IPS DF 19.7 (cell line): ENCODE measurements around the gene ACTL7A.
"Not testable (repeated sequence)": the region's sequence is repeated elsewhere in the genome, so short reads cannot be mapped to it uniquely, and the experiment has no call there.

Experiments used
- DNase-seq: peaks from one replicate; pipeline ENCODE4 v3.0.0-alpha.2; 2013; ENCODE audit warnings: low read depth, low spot score

ACTL7A gene

DNA sequence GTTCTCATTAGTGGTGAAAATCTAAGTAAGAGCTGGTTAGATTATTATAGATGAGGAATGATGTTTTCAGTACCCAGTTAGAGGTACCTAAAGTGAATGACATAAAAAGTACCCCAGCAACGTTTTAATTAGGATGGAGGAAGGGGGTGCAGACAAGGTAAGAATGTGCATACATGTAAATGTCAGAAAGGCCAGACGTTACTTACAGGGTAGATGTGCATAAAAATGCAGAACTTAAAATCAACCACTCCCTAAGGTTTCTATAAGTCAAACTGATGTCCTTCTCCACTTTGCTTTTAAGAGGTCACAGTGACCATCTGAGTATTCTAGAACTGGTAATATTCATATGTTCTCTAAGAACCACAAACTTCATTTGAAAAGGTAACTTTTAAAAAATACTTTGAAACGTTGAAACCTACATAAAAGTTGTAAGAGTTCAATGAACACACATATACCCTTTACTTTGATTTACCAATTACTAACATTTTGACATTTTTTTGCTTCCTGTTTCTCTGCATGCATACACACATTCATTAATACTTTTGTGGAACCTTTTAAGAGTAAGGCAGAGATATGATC is 18.8 kb downstream of the ACTL7A start:
- DNase-seq: no peak

DNA sequence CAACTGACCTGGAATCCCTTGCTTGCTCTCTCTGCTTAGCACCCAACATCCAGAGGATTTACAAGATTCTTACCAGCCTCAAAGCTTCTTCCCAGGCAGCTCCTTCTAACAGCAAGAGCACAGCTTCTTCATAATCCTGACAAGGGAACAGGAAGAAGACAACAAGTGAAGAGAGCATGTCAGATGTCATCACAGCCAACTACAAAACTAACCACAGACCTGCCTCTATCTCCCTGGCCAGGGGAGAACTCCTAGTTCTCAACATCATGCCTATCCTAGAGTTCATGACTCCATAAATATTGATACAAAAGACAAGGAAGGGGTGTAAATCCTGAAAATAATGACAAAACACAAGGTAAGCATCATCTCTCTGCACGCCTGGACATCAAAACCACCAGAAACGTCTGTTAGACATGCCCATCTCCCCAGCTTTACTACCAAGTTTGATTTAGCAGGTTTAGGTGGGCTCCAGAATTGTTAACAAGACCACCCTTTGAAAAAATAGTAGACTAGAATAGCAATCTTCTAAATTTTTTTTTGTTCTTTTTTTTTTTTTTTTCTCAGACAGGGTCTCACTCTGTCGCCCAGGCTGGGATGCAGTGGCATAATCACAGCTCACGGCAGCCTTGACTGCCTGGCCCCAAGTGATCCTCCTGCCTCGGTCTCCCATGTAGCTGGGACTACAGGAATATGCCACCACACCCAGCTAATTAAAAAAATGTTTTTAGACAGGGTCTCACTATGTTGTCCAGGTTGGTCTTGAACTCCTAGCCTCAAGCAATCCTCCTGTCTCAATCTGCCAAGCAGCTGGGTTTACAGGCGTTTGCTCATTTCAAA is 20.2 kb downstream of the ACTL7A start:
- no peak for DNase-seq

DNA sequence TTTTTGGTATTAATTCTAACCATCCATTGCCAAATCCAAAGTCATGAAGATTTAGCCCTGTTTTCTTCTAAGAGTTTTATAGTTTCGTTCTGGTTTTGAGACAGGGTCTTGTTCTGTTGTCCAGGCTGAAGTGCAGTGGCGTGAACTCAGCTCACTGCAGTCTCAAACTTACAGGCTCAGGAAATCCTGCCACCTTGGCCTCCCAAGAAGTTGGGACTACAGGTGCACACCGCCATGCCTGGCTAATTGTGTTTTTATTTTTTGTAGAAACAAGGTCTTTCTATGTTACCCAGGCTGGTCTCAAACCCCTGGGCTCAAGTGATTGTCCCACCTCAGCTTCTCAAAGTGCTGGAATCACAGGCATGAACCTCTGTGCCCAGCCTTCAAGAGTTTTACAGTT is 21.0 kb downstream of the ACTL7A start:
- no peak for DNase-seq

DNA sequence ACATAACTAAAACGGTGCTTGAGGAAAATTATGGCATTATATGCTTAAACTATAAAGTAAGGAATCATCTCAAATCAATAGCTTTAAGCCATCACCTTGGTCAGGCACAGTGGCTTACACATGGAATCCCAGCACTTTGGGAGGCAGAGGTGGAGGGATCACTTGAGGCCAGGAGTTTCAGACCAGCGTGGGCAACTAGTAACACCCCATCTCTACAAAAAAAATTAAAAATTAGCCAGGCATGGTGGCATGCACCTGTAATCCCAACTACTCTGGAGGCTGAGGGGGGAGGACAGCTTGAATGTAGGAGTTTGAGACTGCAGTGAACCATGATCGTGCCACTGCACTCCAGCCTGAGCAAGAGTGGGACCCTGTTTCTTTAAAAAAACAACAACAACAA is 22.6 kb downstream of the ACTL7A start:
- no peak for DNase-seq

DNA sequence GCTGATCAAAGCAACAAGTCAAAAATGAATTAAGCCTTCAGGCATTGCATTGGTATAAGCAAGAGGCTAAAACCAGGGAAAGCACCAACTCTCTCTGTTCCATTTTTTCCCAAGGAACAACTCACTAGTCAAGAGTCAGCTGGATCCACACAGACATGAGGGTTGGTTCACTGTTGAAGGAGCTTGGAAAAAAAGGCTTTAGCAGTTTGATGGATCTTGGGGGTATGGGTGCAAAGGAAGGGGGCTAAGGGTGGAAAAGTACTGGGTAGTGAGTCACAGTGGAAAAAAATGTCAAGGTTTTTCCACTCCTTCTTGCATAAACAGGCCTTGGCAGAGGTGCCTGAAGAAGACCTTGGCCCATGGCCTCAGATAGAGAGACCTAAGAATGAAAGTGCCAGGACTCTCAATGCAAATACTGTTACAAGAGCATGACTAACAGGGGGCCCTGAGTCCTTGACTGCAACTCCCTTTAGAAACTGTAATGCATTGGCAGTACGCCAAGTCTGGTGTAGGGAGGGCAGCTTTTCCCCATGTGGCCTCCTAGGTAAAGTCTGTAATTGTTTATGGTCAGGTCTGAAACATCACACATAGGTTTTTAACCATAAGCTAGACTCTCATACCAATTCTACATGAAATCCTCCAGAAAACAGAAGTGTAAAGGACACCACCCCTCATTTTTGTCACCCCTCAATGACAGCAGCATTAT is 23.7 kb downstream of the ACTL7A start:
- no peak for DNase-seq

DNA sequence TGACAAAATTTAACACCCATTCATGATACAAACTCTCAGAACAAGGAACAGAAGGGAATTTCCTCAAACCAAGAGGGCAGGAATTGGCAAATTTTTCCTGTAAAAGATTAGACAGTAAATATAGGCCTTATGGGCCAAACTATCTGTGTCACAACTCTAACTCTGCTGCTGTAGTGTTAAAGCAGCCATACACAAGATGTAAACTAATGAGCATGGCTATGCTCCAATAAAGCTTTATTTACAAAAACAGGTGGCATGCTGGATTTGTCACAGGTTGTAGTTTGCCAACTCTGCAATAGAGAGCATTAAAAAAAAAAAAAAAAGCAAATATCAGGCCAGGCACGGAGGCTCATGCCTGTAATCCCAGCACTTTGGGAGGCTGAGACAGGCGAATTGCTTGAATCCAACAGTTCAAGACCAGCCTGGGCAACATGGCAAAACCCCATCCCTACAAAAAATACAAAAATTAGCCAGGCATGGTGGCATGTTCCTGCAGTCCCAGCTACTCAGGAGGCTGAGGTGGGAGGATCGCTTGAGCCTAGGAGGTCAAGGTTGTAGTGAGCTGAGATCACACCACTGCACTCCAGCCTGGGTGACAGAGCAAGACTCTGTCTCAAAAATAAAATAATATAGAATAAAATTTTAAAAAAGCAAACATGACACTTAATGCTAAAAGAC is 24.7 kb downstream of the ACTL7A start:
- not testable (repeated sequence) for DNase-seq

DNA sequence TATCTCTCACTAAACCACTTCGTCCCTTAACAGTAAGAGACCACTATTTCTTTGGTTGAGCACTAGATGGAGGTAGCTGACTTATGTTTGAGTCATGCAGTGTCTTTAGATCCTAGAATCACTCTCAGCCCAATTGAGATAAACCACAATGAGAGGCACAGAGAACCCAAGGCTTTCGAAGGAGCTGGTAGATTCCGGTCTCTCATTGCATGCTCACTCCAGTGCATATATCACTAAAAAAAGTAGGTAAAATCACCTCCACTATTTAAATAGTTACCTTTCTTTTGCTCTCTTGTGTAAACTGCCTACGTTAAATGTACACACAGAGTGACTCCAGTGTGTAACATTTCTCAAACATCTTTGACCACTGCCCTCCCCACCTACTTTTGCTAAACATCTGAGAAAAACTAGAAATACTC is 27.6 kb downstream of the ACTL7A start:
- DNase-seq: no peak

DNA sequence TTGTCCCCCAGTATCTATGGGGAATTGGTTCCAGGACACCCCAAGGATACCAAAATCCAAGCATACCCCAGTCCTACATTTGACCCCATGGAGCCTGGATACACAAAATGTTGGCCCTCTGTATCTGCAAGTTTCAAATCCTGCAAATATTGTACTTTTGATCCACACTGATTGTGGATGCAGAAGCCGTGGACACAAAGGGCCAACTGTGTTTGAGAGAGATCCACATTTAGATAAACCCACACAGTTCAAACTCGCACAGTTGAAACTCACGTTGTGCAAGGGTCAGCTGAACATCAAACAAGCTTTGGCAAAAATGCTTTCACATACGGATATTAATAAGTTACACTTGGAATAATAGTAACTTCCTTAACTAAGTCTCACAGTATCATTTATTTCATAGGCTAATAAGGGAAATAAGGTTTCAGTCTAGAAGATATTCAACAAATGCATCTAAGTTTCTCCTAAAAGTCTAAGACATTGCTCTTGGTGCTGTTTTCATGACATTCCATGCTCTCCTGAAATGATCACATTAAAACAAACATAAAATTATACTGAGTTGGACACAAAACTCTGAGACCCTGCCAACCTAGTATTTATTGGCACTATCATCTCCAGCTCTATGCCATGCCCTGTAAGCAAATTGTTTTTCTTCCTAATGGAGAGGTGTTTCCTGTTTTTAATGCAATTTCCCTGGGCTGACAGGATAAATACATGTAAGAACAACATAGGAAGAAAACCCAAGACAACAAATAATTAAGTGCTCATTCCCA is 32.3 kb downstream of the ACTL7A start:
- no peak for DNase-seq

DNA sequence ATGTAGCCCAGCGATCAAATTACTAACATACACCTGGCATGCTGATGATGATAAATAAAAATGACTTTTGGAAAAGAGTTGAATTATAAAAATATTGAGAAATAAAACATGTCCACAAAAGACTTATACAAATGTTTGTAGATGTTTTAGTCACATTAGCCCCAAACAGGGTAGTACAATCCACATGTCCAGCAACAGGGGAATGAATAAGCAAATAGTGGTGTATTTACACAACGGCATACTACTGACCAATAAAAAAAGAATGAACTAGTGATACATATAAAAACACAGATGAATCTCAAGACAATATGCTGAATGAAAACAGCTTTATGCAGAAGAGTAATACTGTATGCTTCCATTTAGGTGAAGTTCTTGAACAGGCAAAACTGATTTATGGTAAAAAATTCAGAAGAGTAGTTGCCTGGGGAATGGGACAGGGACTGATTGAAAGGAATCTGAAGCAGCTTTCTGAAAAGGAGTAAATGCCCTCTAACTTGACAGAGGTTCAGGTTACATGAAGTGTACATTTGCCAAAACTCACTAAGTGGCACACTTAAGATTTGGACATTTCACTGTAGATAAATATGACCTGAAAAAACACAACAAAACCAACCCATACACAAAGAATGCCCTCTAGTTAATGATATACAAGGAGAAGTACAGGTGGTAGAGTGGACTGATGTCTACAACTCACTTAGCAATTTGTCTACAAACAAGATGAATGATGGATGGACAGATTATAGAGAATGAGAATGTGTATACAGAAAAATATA is 35.4 kb downstream of the ACTL7A start:
- no peak for DNase-seq

DNA sequence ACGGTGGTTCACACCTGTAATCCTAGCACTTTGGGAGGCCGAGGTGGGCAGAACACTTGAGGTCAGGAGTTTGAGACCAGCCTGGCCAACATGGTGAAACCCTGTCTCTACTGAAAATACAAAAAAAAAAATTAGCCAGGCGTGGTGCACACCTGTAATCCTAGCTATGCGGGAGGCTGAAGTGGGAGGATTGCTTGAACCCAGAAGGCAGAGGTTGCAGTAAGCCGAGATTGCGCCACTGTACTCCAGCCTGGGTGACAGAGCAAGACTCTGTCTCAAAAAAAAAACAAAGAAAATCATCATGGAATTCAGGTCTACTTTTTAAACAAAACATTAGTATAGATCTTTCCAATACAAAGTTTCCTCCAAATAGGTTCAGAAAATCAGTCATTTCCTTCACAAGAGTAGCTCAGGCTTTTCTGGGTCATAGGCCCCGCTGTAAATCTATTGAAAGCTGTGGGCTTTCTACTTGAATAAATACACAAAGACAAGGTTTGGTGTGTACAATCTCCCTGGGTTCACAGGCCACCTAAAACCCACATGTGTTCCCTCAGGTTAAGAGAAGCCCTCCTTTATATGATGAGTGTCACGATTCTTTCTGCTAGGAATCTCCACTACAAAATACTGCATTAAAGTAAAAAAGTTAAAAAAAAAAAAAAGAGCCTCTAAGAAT is 37.1 kb downstream of the ACTL7A start:
- DNase-seq: not testable (repeated sequence)

DNA sequence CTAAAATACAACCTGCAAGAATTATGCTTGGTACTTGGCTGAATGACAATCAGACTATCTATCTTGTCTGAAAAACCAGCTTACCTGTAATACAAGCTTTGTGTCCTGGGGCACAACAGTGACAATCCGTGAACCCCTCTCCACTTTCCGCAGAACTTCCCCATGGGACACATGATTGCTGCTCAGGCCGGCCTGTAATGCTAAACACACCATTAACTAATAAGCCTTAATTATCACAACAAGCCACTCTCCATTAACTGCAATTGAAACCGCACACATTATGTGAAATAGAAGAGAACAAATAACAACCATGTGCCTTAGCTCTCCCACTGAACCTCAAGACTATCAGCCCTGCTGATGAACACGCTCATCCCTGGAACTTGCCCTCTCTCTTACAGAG is 38.1 kb downstream of the ACTL7A start:
- DNase-seq: no peak

DNA sequence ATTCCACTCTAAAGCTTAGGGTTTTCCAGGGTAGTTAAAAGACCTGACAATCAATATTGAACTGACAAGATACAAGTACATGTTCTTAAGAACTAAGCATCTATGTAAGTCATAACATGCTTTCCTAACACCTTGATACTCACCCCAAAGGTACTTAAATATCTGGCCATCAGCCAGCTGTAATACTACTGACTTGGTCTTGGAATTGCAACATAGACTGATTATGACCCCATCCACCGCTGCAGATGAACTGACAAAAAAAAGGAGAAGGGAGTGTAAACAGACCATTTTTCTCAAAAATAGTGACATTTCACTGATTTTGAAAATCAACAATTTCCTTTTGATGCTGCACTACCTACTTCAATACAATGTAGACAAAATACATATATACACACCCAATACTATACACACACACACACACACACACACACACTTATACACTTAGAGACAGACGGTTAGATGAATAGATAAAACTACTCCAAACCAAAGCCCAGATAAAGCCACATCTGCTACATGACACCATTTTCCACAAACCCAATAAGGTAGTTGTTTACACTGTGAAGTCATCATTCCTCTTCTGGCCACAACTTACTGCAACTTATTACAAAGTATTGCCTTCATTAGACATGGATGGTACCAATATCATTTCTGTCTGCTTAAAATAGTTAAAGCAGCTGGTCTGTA is 41.5 kb downstream of the ACTL7A start:
- no peak for DNase-seq

DNA sequence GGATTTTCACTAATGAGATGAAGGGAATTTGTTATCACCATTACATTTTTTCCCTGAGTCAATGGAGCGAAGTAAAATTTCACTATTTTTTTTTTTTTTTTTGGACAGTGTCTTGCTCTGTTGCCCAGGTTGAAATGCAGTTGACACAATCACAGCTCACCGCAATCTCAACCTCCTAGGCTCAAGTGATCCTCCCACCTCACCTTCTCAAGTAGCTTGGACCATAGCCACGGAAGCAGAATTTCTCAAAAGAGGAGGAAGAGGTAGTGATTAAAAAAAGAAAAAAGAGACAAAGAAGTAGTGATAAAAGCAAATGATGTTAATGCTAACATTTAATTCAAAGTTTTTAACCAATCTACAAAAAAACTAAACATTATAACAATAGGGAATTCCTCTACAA is 42.1 kb downstream of the ACTL7A start:
- DNase-seq: no peak

DNA sequence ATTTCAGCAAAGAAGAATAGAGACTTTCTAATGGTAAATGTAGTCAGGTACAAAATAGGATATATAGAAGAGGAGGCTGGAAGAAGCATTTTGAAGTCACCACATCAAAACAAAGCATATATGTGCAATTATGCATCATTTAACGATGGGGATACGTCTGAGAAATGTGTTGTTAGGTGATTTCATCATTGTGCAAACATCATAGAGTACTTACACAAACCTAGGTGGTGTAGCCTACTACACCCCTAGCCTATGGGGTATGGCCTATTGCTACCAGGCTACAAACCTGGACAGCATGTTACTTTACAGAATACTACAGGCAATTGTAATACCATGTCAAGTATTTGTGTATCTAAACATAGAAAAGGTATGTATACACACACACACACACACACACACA is 43.4 kb downstream of the ACTL7A start:
- no peak for DNase-seq

DNA sequence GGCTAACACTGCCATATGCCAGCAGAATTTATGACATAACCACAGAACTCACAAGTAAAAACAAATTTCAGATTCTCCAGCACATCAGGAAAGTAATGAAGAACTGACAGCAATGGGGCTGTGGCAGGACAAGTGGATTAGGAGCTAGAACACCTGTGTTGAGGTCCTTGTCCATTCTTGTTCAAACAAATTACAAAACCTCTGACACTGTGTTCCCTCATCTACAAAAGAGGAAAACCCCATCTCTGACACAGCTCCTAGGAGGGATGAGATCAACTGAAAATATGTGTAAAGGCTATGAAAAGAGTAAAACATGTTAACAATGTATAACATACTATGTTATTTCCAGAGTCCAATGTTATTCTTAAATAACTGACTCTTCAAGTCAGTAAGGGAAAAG is 48.3 kb downstream of the ACTL7A start:
- DNase-seq: no peak

DNA sequence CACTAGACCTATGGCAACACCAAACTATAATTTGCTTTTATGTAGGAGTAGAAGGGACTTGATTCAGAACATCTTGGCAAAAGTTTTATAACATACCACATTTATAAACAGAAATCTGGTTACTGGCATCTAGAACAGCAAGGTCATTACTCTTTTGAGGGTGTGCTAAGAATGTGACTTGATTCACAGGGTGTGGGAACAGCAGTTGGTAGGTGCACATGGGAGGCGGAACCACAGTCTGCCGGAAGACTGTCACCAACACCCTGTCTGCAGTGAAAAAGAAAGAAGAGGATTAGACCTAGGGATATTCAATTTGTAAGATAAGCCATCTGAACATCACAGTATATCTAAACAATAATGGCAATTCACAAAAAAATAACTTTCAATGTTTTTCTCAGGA is 48.8 kb downstream of the ACTL7A start:
- DNase-seq: no peak

DNA sequence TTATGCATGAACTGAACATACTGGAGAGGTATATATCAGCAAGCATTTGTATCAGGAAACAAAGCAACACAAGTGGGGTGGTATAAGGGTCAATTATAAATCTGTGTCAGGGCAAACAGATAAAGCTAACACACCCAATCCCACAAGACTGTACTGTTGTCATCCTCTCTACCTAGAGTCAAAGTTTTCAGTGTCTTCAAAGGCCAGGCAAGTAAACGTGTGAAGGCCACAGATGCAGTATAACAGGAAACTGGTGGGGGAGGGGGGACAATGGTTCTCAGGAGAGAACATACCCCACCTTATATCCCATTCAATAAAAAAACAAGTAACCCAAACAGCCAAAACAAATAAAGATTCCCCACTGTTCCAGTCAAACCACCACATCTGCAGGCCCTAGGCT is 49.8 kb downstream of the ACTL7A start:
- DNase-seq: no peak
